Measurements from ENCODE around the gene FSTL4. TPM values are rescaled to one million over a fixed set of nuclear protein-coding genes. Genes with fewer than 3 reads are reported as not detected.

The FSTL4 gene
- total RNA-seq, 1 experiment from 2014 or later: 2.7 TPM

GRCh38 chr5:133307275-133307674 is 305.1 kb downstream of the FSTL4 start:
- Histone ChIP-seq H3K27me3 (replicated peaks; ENCODE audit: control insufficient read depth, insufficient read depth, low read length) (no peaks in the 10 kb centered on the region), H3K4me1 (0 out of 2 replicates have a peak, but pooled peaks cover 11% of the 10 kb centered on the region), H3K36me3 (ENCODE audit: control insufficient read depth, insufficient read depth, low read length) (no peaks in the 10 kb centered on the region), H3K9me3 (no peaks in the 10 kb centered on the region), H3K4me3 (ENCODE audit: low read depth, low read length) (no peak overlapping the region)
- Mint-ChIP-seq H3K27me3 (ENCODE audit: insufficient read depth, unreplicated experiment) (peaks cover 4% of the 10 kb centered on the region), H3K4me3 (ENCODE audit: unreplicated experiment) (no peak overlapping the region), H3K4me1 (ENCODE audit: low read depth, unreplicated experiment) (peaks cover 7% of the 10 kb centered on the region), H3K9me3 (ENCODE audit: unreplicated experiment) (no peaks in the 10 kb centered on the region), H3K27ac (ENCODE audit: unreplicated experiment) (no peak overlapping the region), H3K36me3 (ENCODE audit: insufficient read depth, unreplicated experiment) (no peaks in the 10 kb centered on the region)
- DNase-seq: no peak
- TF ChIP-seq CTCF (IDR thresholded peaks at IDR 0.05; ENCODE audit: insufficient read depth in 1 of 2, low read depth in 1 of 2, low read length in 1 of 2, severe bottlenecking in 1 of 2, unreplicated experiment in 1 of 2): no peak
- intact Hi-C loops (cut with micrococcal nuclease; ENCODE audit: unreplicated experiment): no loop called here
- ChIA-PET POLR2A (interaction anchor here (0.5 kb wide), 1 partner anchor 118 kb away, joined by 6 read pairs; no protein-coding TSS in a partner anchor), CTCF (no interaction called here)
- no TSS peak for BruUV-seq (replicated peaks)

GRCh38 chr5:133304707-133305216 is 307.6 kb downstream of the FSTL4 start:
- no peak for DNase-seq
- Mint-ChIP-seq H3K27ac (ENCODE audit: unreplicated experiment) (no peak overlapping the region), H3K9me3 (ENCODE audit: unreplicated experiment) (no peaks in the 10 kb centered on the region), H3K27me3 (ENCODE audit: insufficient read depth, unreplicated experiment) (peaks cover 4% of the 10 kb centered on the region), H3K4me1 (ENCODE audit: low read depth, unreplicated experiment) (no peaks in the 10 kb centered on the region), H3K36me3 (ENCODE audit: insufficient read depth, unreplicated experiment) (no peaks in the 10 kb centered on the region), H3K4me3 (ENCODE audit: unreplicated experiment) (no peak overlapping the region)
- no peaks in the 10 kb centered on the region for H3K36me3 ChIP-seq (ENCODE audit: control insufficient read depth, insufficient read depth, low read length)
- H3K9me3 ChIP-seq: no peaks in the 10 kb centered on the region
- CTCF ChIA-PET: interaction anchor here (1.2 kb wide), 1 partner anchor 57 kb away, joined by 4 read pairs; no protein-coding TSS in a partner anchor
- H3K4me3 ChIP-seq (ENCODE audit: low read depth, low read length): no peak overlapping the region
- H3K4me1 ChIP-seq: no peaks in the 10 kb centered on the region
- TF ChIP-seq CTCF (IDR thresholded peaks at IDR 0.05; ENCODE audit: insufficient read depth in 1 of 2, low read depth in 1 of 2, low read length in 1 of 2, severe bottlenecking in 1 of 2, unreplicated experiment in 1 of 2): no peak
- H3K27me3 ChIP-seq (replicated peaks; ENCODE audit: control insufficient read depth, insufficient read depth, low read length): no peaks in the 10 kb centered on the region
- POLR2A ChIA-PET: no interaction called here
- BruUV-seq (replicated peaks): no TSS peak
- intact Hi-C loops (cut with micrococcal nuclease; ENCODE audit: unreplicated experiment): no loop called here

- Histone ChIP-seq H3K27me3 (replicated peaks; ENCODE audit: control insufficient read depth, insufficient read depth, low read length) (no peaks in the 10 kb centered on the region), H3K36me3 (ENCODE audit: control insufficient read depth, insufficient read depth, low read length) (no peaks in the 10 kb centered on the region), H3K4me1 (no peaks in the 10 kb centered on the region), H3K4me3 (ENCODE audit: low read depth, low read length) (no peak overlapping the region), H3K9me3 (no peaks in the 10 kb centered on the region)
- ChIA-PET POLR2A (no interaction called here), CTCF (interaction anchor here (1.2 kb wide), 1 partner anchor 56 kb away, joined by 4 read pairs; no protein-coding TSS in a partner anchor)
- TF ChIP-seq CTCF (IDR thresholded peaks at IDR 0.05; ENCODE audit: insufficient read depth in 1 of 2, low read depth in 1 of 2, low read length in 1 of 2, severe bottlenecking in 1 of 2, unreplicated experiment in 1 of 2): no peak
- Mint-ChIP-seq H3K4me1 (ENCODE audit: low read depth, unreplicated experiment) (no peaks in the 10 kb centered on the region), H3K9me3 (ENCODE audit: unreplicated experiment) (no peaks in the 10 kb centered on the region), H3K27ac (ENCODE audit: unreplicated experiment) (no peak overlapping the region), H3K36me3 (ENCODE audit: insufficient read depth, unreplicated experiment) (no peaks in the 10 kb centered on the region), H3K27me3 (ENCODE audit: insufficient read depth, unreplicated experiment) (peaks cover 4% of the 10 kb centered on the region), H3K4me3 (ENCODE audit: unreplicated experiment) (no peak overlapping the region)
- DNase-seq: no peak
- intact Hi-C loops (cut with micrococcal nuclease; ENCODE audit: unreplicated experiment): no loop called here
- BruUV-seq (replicated peaks): no TSS peak
These were observed 308.2 kb downstream of the FSTL4 start for GRCh38 chr5:133304178-133304577.
